ENCODE data around the gene DMC1.

DNA sequence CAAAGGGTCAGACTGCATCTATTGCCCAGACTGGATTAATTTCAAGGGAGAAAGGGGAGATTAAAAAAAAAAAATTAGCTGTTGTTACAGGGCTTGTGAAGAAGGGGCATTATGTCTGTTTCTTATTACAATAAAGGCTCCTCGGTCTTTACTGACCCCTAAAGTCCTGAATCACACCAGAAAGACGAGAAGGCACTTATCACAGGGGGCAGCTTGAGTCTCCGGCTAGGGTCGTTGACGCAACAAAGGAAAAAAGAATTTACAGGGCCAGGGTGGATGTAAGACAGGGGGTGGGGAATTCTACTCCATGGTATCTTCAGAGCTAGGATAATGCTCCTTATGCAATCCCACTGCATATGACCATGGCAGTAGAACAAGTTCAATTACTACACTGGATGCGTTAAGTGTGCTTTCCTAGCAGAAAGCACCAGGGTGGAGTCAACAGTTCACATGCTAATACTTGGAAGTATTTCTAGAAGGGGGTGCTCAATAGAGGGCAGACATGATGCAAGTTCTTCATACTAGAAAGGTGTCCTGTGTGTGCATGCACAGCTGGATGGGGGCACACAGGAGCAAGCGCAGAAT, 80.3 kb downstream of the DMC1 start:
- TF ChIP-seq POLR2A (IDR thresholded peaks at IDR 0.05; ENCODE audit: low read depth, low read length) (no peak), RAD21 (IDR thresholded peaks at IDR 0.05; ENCODE audit: low read length) (no peak), NFE2L2 (IDR thresholded peaks at IDR 0.05; ENCODE audit: low read depth, low read length) (no peak)
- TF ChIP-seq, protein P1, sequence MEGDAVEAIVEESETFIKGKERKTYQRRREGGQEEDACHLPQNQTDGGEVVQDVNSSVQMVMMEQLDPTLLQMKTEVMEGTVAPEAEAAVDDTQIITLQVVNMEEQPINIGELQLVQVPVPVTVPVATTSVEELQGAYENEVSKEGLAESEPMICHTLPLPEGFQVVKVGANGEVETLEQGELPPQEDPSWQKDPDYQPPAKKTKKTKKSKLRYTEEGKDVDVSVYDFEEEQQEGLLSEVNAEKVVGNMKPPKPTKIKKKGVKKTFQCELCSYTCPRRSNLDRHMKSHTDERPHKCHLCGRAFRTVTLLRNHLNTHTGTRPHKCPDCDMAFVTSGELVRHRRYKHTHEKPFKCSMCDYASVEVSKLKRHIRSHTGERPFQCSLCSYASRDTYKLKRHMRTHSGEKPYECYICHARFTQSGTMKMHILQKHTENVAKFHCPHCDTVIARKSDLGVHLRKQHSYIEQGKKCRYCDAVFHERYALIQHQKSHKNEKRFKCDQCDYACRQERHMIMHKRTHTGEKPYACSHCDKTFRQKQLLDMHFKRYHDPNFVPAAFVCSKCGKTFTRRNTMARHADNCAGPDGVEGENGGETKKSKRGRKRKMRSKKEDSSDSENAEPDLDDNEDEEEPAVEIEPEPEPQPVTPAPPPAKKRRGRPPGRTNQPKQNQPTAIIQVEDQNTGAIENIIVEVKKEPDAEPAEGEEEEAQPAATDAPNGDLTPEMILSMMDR (conservative IDR thresholded peaks at IDR 0.05; ENCODE audit: low read depth, low read length), result no peak
